Keratinocyte (primary cell): ENCODE results near the gene CASP9. TPM values are rescaled to one million over a fixed set of nuclear protein-coding genes. Genes with fewer than 3 reads are reported as not detected.

Source experiments
- DNase-seq: peaks from one replicate; pipeline ENCODE4 v3.0.0-alpha.2; 2011; ENCODE audit warnings: low read depth, missing footprints, low spot score
- FAIRE-seq: peaks from 2 replicates; lab custom pipeline; 2011; peaks lifted over from hg19 to GRCh38; lab: Jason Lieb, UNC
- H2AFZ ChIP-seq: 2 replicates; pipeline ENCODE4 v1.6.0; 2012; ENCODE audit warnings: low read length, control low read depth, inconsistent platforms; ENCODE audit not compliant: control insufficient read depth
- H3K27ac ChIP-seq: 2 replicates; pipeline ENCODE4 v1.5.1; 2011; ENCODE audit warnings: low read length; ENCODE audit not compliant: control insufficient read depth, insufficient read depth
- H3K27me3 ChIP-seq: 3 replicates; pipeline ENCODE4 v1.6.0; 2011; ENCODE audit warnings: low read length; ENCODE audit not compliant: control insufficient read depth, insufficient read depth; ENCODE audit errors: extremely low read depth
- H3K36me3 ChIP-seq, 2 experiments: 2 replicates in 1 of 2; 3 replicates in 1 of 2; pipeline ENCODE4 v1.5.1; 2011; ENCODE audit warnings: low read length in 2 of 2, mild to moderate bottlenecking in 1 of 2; ENCODE audit not compliant: control insufficient read depth in 2 of 2, insufficient read depth in 2 of 2; ENCODE audit errors: extremely low read depth in 1 of 2
- H3K4me1 ChIP-seq: 3 replicates; pipeline ENCODE4 v1.5.1; 2011; ENCODE audit warnings: low read length; ENCODE audit not compliant: control insufficient read depth, insufficient read depth; ENCODE audit errors: extremely low read depth
- H3K4me2 ChIP-seq: 3 replicates; pipeline ENCODE4 v1.6.0; 2011; ENCODE audit warnings: low read depth, low read length; ENCODE audit not compliant: control insufficient read depth, insufficient read depth; ENCODE audit errors: extremely low read depth
- H3K4me3 ChIP-seq, 3 experiments: fragments of 200-600 bp in 1 of 3; sonication (generic) in 1 of 3; 2 replicates in 2 of 3; 3 replicates in 1 of 3; pipeline ENCODE4 v1.5.1; 2011 to 2016; ENCODE audit warnings: low read length in 3 of 3, mild to moderate bottlenecking in 3 of 3, control low read depth in 2 of 3, inconsistent platforms in 1 of 3, low read depth in 1 of 3, mixed read lengths in 1 of 3, mixed run types in 1 of 3, moderate library complexity in 1 of 3; ENCODE audit not compliant: control insufficient read depth in 2 of 3, insufficient read depth in 2 of 3; ENCODE audit errors: extremely low read depth in 1 of 3
- H3K79me2 ChIP-seq: 2 replicates; pipeline ENCODE4 v1.6.0; 2012; ENCODE audit warnings: low read length; ENCODE audit not compliant: control insufficient read depth, insufficient read depth
- H3K9ac ChIP-seq: 3 replicates; pipeline ENCODE4 v1.6.0; 2011; ENCODE audit warnings: low read length; ENCODE audit not compliant: control insufficient read depth, insufficient read depth; ENCODE audit errors: extremely low read depth
- H3K9me1 ChIP-seq: 3 replicates; pipeline ENCODE4 v1.6.0; 2011; ENCODE audit warnings: low read length; ENCODE audit not compliant: control insufficient read depth, insufficient read depth; ENCODE audit errors: extremely low read depth
- H3K9me3 ChIP-seq: 2 replicates; pipeline ENCODE4 v1.5.1; 2012; ENCODE audit warnings: low read depth, low read length; ENCODE audit not compliant: control insufficient read depth
- H4K20me1 ChIP-seq: 3 replicates; pipeline ENCODE4 v1.6.0; 2011; ENCODE audit warnings: low read length; ENCODE audit not compliant: control insufficient read depth, insufficient read depth; ENCODE audit errors: extremely low read depth
- CTCF ChIP-seq, 3 experiments: IDR thresholded peaks in 1 of 3; conservative IDR thresholded peaks in 1 of 3; optimal IDR thresholded peaks in 1 of 3; 2 replicates in 2 of 3; 3 replicates in 1 of 3; pipeline versions ENCODE3 to v1.5.1; 2011; ENCODE audit warnings: low read length in 3 of 3, mild to moderate bottlenecking in 3 of 3, moderate library complexity in 2 of 3, control low read depth in 1 of 3, inconsistent platforms in 1 of 3; ENCODE audit not compliant: insufficient read depth in 2 of 3; ENCODE audit errors: extremely low read depth in 1 of 3
- EZH2 ChIP-seq: IDR thresholded peaks from one replicate; pipeline ENCODE4 v1.6.1; 2012; ENCODE audit warnings: inconsistent platforms, mild to moderate bottlenecking, low read length, moderate library complexity
- dilution Hi-C: fragments of 300-500 bp; cut with MboI; formaldehyde crosslinking; loops from one replicate; pipeline ENCODE4 v1.7.0; 2020; ENCODE audit warnings: low sequenced_read_pairs; ENCODE audit not compliant: extremely low pct_ligation_motif_present
- polyA plus RNA-seq, 5 experiments: library from polyadenylated mRNA; depleted of rRNA in 3 of 5; stranded (reverse) in 3 of 5; stranded (forward) in 1 of 5; unstranded in 1 of 5; fragments of >200 nt; gene quantifications; 1 replicate in 1 of 5; 2 replicates in 3 of 5; 3 replicates in 1 of 5; pipeline versions ENCODE4 v1.2.1 to v1.2.3, GENCODE V29; 2011 to 2012; ENCODE audit warnings: missing spikeins in 2 of 5, low read depth in 1 of 5, low replicate concordance in 1 of 5

CASP9 gene
- polyA plus RNA-seq, 1 donor (not counting 4 experiments of a cell fraction or from before 2014, with no cell fraction given), result 4.4 TPM

GRCh38 chr1:15557008-15557407 lies 33.0 kb upstream of the CASP9 start:
- Histone ChIP-seq H3K9me1 (no peaks in the 10 kb centered on the region), H3K27me3 (no peaks in the 10 kb centered on the region), H3K27ac (no peak overlapping the region), H3K4me2 (no peak overlapping the region), H3K9ac (no peak overlapping the region), H3K4me3 (no peak overlapping the region), H3K36me3 (peaks cover 5 to 7% of the 10 kb centered on the region in 2 experiments), H3K79me2 (no peaks in the 10 kb centered on the region), H3K4me1 (peaks cover 6% of the 10 kb centered on the region), H3K9me3 (no peaks in the 10 kb centered on the region), H4K20me1 (no peaks in the 10 kb centered on the region), H2AFZ (no peak overlapping the region)
- FAIRE-seq, result no peak
- no peak for DNase-seq
- TF ChIP-seq EZH2, result no peak
- TF ChIP-seq CTCF (optimal IDR thresholded peaks at IDR 0.05 in 1 of 3, IDR thresholded peaks at IDR 0.05 in 1 of 3, conservative IDR thresholded peaks at IDR 0.05 in 1 of 3; ENCODE audit: extremely low read depth in 1 of 3, insufficient read depth in 2 of 3, low read length in 3 of 3), result no peak
- dilution Hi-C loops, result no loop called here

- Histone ChIP-seq H3K27ac (no peak overlapping the region), H3K4me3 (no peak overlapping the region), H3K36me3 (peaks cover 8 to 9% of the 10 kb centered on the region in 2 experiments), H3K4me2 (no peak overlapping the region), H3K4me1 (no peaks in the 10 kb centered on the region), H3K9ac (no peak overlapping the region), H3K9me3 (no peaks in the 10 kb centered on the region), H2AFZ (no peak overlapping the region), H3K79me2 (no peaks in the 10 kb centered on the region), H3K9me1 (no peaks in the 10 kb centered on the region), H4K20me1 (no peaks in the 10 kb centered on the region), H3K27me3 (no peaks in the 10 kb centered on the region)
- dilution Hi-C loops, result no loop called here
- FAIRE-seq (no peak), DNase-seq (no peak)
- no peak for TF ChIP-seq CTCF (optimal IDR thresholded peaks at IDR 0.05 in 1 of 3, IDR thresholded peaks at IDR 0.05 in 1 of 3, conservative IDR thresholded peaks at IDR 0.05 in 1 of 3; ENCODE audit: extremely low read depth in 1 of 3, insufficient read depth in 2 of 3, low read length in 3 of 3)
- no peak for TF ChIP-seq EZH2
Measured at GRCh38 chr1:15550573-15550972, 26.6 kb upstream of the CASP9 start.
